GM20431 (cell line): ENCODE results near the gene PSMC3.

ENCODE experiments used
- in situ Hi-C: fragments of 300-500 bp; cut with MseI, MboI; formaldehyde crosslinking; loops from one replicate; pipeline ENCODE4 v1.15.0; 2020; ENCODE audit warnings: low sequenced_read_pairs; ENCODE audit not compliant: unreplicated experiment

The PSMC3 gene

DNA sequence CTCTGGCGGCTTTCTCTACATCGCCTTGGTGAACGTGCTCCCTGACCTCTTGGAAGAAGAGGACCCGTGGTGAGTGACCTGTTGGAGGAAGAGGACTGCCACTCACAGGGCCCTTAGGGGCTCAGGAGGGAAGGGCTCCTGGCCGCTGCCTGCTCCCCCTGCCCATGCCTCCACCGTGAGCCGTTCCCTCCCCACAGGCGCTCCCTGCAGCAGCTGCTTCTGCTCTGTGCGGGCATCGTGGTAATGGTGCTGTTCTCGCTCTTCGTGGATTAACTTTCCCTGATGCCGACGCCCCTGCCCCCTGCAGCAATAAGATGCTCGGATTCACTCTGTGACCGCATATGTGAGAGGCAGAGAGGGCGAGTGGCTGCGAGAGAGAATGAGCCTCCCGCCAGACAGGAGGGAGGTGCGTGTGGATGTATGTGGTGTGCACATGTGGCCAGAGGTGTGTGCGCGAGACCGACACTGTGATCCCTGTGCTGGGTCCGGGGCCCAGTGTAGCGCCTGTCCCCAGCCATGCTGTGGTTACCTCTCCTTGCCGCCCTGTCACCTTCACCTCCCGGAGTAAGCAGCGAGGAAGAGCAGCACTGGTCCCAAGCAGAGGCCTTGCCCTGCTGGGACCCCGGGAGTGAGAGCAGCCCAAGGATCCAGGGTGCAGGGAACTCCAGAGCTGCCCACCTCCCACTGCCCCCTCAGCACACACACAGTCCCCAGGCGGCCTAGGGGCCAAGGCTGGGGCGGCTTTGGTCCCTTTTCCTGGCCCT is 11.0 kb downstream of the PSMC3 start:
- in situ Hi-C loops, result loop anchor here (10.0 kb wide), 1 partner anchor 50 kb away; no protein-coding TSS in a partner anchor

DNA sequence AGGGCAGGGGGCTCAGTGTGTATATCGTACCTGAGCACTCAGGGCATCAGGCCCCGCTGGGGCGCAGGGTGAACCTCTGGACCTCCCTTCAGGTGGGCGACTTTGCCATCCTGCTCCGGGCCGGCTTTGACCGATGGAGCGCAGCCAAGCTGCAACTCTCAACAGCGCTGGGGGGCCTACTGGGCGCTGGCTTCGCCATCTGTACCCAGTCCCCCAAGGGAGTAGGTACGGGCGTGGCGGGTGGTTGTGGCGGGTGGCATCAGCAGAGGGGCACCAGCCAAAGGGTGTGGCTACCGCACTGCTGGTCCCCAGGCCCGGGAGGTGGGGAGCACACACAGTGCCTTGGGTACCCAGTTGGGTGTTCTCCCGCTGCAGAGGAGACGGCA is 11.6 kb downstream of the PSMC3 start:
- in situ Hi-C loops, result loop anchor here (10.0 kb wide), 1 partner anchor 50 kb away; no protein-coding TSS in a partner anchor

DNA sequence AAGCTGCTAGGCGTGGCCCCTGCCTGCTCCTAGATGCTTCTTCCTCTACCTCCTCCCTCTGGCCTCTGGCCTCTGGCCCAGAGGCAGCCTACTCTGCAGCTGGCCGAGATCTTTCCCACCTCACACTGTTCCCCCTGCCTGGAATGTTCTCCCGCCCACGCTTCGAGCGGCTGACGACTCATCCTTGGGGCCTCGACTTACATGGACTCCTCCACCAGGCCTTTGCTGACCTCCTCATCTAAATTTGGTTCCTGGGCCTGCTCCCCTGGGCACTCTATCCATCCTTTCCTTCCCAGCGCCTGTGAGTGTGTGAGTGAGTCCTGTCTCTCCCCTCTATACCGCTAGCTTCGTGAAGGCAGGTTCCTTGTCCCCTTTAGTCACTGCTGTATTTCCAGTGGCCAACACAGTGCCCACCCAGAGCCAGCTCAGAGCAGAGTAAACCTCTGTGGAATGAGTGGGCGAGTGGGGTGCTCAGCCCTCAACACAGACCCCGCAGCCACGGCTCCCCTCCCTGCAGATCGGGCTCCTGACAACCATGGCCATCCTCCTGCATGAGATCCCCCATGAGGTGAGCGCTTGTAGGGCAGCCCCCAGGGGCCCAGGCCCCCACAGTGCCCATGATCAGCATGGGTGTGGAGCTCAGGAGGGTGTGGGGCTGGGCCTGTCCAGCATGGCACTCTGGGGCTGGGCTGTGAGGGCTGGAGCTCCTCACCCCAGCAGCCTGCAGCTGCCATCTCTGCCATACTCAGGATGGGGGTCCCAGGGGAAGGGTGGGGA is 12.1 kb downstream of the PSMC3 start:
- in situ Hi-C loops, result loop anchor here (10.0 kb wide), 1 partner anchor 49 kb away; no protein-coding TSS in a partner anchor

DNA sequence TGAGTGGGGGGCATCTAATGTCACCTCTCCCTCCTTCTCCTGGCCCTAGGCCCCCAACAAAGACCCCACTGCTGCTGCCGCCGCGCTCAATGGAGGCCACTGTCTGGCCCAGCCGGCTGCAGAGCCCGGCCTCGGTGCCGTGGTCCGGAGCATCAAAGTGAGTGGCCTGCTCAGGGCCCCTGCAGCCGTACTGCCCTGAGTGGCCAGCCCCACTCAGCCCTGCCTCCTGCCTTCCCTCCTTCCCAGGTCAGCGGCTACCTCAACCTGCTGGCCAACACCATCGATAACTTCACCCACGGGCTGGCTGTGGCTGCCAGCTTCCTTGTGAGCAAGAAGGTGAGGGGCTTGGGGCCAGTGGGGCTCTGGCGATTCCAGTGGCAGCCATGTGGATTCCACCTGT is 12.9 kb downstream of the PSMC3 start:
- in situ Hi-C loops, result loop anchor here (10.0 kb wide), 1 partner anchor 49 kb away; no protein-coding TSS in a partner anchor

DNA sequence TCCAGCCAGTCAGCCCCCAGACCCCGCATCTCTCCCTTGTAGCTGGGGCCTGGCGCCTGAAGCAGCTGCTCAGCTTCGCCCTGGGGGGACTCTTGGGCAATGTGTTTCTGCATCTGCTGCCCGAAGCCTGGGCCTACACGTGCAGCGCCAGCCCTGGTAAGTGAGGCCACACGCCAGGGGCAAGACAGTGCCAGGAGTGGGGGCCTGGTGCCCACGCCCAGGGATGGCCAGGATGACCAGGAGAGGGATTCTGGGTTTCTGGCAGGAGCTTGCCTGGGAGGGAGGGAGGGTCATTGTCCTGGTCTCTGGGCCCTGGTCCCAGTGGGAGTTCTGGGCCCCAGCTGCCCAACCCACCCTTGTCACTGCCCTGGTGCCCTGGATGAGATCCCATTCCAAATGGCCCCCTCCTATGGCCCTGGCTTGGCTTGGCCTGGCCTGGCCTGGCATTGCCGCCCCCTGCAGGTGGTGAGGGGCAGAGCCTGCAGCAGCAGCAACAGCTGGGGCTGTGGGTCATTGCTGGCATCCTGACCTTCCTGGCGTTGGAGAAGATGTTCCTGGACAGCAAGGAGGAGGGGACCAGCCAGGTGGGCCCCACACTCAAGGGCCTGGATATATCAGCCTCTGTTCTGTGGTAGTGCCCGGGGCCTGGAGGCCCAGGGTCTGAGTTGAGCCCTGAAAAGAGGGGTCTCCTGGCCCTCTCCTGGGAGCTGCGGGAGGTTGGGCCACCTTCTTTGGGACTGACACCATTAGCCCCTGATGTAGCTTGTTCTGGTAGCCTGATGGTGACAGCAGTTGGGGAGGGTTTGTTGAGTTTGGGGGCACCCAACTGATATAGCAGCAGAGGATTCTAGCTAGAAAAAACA is 14.1 kb downstream of the PSMC3 start:
- in situ Hi-C loops, result loop anchor here (10.0 kb wide), 1 partner anchor 47 kb away; no protein-coding TSS in a partner anchor

DNA sequence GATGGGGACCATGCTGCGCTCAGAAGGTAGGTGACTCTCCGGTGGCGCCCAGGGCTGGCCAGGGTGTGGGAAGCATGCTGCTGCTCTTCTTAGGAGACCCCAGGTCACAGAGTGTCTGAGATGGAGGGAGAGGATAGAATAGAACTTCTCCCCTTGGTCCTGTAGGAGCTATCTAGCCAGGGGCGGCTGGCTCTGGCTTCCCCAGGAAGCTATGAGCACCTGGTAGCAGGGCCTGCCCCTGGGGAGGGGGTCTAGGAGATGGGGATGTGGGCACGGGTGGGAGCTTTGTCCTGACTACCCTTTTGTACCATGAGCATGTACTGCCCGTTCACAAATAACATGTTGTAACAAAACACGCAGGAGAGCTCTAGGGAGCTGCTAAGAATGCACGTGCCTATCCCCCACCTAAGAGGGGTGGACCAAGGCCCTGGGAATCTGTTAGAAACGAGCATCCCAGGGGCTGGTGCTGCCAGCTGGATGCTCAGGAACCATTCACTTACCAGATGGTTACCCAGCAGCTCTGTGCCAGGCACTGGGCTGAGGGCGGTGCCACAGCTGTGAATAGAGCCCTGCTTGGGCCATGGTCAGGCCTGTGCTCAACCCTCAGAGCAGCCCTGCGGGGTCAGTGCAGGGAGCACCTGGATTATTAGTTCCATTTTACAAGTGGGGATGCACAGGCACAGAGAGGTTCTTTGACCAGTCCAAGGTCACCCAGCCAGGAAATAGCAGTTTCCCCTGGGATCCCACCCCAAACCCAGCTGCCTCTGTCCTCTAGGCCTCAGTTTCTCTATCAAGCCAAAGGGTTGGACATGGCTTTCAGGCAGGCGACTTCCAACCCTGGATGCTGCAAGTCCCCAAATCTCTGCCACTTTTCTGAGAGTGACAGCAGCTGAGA is 15.6 kb downstream of the PSMC3 start:
- in situ Hi-C loops, result loop anchor here (10.0 kb wide), 1 partner anchor 46 kb away; no protein-coding TSS in a partner anchor

DNA sequence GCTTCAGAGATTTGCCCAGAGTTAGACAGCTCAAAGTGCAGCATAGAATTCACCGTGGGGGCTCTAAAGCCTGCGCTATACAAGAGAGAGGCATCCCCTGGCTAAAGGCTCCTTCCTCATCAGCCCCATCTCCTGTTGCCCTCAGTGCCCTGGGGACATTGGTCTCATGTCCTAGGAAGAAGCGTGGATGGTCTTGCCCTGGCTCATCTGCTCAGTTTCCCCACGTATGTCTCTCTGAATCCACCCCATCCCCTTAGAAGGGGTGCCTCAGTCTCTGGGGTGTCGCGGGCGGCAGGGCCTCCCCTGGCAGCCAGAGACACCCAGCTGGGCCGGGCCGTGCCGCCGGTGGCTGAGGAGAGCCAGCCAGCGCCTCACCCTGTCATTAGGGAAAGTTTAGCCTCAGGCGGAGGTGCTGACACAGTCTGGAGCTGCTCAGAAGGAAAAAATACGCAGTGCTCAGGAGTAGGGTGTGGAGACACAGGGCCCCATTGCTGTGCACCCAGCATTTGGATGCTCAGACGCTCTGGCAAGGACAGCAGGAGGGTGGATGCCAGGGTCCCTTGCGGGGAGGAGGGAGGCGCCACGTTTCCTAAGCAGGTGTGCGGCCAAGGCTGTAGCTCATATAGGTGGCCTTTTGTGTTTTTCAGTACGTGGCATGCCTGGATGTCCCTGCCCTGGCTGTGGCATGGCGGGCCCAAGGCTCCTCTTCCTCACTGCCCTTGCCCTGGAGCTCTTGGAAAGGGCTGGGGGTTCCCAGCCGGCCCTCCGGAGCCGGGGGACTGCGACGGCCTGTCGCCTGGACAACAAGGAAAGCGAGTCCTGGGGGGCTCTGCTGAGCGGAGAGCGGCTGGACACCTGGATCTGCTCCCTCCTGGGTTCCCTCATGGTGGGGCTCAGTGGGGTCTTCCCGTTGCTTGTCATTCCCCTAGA is 16.5 kb downstream of the PSMC3 start:
- in situ Hi-C loops, result loop anchor here (10.0 kb wide), 1 partner anchor 45 kb away; no protein-coding TSS in a partner anchor

DNA sequence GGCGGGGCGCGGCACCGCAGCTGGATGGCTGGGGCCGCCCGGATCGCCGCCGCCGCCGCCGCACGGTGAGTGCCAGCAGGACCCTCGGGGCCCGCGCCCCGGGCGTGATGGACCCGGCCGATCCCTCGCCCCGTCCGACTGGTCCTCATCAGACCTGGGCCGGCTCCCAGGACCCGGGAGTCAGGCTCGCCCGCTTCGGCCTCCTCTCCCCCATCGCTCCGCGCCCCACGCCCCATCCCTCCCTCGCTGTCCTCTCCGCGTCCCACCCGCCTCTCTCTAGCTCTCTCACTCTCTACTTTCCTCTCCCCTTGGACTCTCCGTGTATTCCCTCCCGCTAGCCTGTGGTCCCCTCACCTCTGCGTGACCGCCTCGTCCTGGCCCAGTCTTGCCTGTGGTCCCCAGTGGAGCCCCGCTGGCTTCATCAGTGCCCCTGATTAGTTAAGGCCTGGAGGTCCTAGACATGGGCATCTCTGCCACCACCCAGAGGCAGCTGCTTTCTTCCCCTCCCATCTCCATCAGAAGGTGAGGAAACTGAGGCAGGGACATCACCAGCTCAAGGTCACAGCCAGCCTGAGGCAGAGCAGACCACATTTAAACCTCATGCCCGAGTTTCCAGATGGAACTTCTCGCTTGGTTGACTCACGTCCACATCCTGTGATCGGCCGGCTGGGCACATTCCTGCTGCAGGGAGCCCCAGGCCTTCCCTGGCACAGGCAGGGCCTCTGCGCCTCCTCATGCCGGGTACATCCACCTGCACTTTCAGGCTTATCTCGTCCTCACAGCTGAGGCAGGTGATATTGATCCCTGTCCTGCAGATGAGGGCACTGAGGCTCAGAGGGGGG is 17.4 kb downstream of the PSMC3 start:
- in situ Hi-C loops, result no loop called here

DNA sequence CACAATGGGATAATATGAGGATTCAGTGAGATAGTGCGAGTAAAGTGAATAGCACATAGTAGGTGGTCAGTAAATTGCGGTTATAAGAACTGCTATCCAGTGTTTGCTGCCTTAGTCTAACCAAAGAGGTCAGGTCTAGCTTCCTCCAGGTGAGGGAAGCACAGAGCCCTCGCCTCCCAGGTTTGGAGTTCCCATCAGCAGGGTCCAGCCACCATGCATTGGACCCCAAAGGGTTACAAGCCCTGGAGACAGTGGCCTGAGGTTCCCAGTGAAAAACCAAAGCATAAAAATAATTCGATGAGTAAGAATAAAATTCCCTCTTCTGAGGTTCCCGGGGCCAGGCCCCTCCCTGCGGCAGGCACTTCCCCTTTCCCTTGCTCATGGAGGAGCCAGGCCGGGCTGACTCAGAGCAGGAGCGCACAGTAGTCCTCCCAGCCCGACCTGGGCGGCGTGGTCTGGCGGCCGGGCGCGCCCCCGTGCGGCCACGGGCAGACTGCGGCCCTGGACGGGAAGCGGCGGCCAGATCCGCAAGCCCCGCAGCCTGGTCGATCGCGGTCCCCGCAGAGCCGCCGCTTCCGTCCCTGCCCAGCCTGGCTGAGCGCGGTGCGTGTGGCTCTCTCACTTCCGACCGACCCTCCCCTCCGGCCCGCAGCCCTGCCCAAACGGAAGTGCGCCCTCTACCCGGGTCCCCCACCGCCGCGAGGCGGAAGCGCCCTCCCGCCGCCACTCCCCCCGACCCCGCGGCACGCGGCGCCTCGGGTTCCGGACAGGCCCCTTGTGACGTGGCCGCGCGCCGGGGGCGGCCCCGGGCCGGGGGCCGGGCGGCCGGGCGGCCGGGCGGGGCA is 18.3 kb downstream of the PSMC3 start, which contains the start of gene SLC39A13:
TSS of gene SLC39A13 (plus strand) at position 845 of the 845 bp plus-strand sequence. CDS start 1,505 bp downstream, outside the sequence.
- in situ Hi-C loops, result no loop called here

DNA sequence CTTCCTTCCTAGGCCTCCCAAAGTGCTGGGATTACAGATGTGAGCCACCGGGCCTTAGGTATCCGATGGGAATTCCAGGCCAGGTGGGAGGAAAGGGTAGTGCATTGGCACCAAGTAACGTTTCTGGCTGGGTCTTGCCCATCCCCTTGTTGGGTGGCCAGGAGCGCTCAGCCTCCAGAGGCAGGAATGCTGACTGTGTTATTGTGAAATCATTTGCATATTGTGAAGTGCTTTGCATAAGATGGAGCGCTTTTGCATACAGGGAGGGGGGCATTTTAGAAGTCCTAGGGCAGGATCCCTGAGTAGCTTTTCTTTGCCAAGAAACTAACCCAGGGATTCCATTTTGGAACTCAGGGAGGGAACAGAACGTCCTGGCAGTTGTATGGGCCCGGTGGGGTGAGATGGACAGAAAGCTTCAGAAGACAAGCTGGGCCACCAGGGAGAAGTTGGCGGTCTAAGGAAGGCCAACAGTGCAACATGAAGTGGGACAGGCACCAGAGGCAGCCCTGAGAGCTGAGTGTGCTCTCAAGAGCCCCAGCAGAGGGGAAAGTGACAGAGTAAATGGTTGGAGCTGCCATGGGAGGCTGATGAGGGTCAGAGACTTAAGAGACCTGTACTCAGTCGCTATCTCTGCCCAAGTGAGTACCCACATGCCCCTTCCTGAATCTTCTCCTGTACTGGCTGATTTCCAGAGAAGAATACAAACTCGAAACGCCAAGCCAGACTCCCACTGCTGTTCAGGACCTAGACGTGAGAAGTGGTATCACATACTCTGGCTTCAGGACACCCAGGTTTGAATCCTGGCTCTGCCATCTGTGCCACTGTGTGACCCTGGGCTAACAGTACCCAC is 19.1 kb downstream of the PSMC3 start:
- in situ Hi-C loops, result no loop called here

DNA sequence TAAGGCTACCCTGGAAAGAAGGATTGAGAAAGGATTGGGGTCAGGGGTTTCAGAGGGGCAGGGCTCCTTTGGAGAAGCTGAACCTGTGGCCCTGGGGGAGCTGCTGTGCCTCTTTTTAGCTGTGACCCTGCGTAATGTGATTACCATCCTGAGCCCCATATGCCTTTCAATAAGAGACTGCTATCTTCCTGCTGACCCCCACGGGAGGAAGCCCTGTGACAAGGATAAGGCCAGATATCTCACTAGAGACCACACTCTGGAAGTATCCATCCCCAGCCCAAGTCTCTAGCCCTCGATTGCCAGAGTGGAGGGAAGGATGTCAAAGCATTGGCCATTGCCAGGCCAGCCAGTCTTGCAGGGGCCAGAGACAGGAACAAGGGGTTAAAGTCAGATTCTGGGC is 22.7 kb downstream of the PSMC3 start:
- in situ Hi-C loops, result no loop called here

DNA sequence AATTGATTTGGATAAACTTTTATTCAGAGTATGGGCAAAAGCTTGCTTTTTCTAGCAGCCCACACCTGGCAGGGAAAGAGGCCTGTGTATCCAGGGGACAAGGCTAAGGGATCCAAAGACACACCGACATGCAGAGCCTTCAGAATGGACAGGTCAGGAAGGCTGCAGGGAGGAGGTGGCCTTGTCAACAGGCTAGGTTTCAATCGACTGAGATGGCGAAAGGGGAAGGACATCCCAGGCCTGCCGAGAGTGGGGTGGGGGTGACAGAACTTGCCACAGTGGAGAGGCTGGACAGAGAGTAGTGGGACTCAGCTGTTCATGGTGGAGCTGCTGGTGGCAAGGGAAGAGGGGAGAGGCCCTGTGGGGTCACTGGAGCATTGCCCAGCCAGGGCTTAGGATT is 23.1 kb downstream of the PSMC3 start:
- in situ Hi-C loops, result no loop called here

DNA sequence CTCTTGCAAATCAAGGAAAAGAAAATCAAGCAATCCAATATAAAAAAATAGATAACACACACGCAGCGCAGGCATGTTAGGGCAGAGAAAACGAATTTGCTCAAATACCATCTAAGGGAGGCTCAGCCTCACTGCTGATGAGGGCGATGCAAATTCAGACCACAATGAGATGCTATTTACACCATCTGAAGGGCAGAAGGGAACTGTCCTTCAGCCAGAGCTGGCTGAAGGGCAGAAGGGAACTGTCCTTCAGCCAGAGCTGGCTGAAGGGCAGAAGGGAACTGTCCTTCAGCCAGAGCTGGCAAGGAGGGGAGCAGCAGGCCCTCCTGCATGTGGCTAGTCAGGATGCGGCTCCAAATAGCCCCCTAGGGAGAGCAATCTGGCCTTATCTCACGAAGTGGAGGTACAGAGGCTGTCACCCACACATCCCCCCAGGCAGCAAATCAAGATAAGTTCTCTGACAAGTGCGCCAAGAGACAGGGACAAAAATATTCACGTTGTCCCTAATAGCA is 25.4 kb downstream of the PSMC3 start:
- in situ Hi-C loops, result no loop called here

DNA sequence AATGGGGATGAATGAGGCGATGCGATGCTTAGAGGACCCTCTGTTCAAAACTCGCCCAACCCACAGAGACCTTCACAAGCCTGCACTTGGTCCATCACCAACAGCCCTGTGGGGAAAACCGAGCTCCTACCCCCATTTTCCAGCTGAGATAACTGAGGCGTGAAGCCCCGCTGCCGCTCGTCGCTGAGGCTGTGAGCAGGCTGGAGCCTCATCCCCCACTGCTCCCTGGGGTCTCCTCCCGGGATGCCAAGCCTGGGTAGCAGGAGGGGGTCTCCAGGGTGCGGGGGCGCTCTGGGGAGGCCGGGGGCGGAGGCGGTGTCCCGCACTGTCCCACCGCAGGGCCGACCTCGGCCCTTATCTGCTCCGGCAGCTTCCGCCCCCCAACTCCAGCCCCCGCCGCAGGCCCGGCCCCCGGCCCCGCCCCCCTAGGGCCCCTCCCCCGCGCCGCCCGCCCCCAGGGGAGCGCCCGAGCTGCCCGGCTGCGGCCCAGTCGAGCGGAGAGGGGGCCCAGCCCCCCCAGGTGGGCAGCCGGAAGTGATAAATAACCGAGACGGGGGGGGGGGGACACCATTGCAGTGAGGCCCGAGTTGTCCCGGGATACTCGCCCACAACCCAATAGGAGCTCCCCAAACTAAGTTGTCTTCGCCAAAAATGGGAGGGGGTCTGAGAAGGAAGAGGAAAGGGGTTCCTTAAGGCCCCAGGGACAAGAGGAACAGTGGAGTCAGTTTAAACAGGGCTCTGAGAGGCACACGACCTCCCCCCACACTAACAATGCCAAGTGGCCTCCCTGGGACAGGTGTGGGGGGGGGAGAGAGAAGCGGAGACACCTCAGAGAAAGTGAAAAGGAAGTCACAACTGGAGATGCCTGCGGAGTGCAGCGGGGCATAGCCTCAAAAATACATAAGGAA is 26.1 kb downstream of the PSMC3 start:
- in situ Hi-C loops, result no loop called here
